A204.1 (cell line): ENCODE measurements around the gene TAPT1.

Experiments used
- FAIRE-seq: peaks from 2 replicates; lab custom pipeline; 2012; peaks lifted over from hg19 to GRCh38; lab: Jason Lieb, UNC

TAPT1 gene

DNA sequence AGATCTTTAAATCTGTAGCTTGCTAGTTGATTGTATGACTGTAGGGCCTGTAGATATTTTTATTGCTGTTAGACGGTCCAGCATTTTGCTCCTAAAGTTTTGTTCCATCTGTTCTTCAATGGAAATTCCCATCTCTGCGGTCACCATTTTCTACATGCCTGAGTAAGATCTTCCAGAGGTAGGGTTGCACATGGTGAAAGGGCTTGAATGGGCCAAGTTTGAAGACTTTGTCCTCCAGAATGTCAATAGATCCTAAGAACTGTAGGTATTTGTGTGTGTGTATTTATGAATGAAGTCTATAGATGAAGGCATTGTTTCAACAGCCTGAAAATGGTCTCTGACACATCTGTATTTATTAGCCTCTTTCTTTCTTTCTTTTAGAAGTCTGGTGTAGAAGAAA, 22.3 kb upstream of the TAPT1 start:
- no peak for FAIRE-seq

DNA sequence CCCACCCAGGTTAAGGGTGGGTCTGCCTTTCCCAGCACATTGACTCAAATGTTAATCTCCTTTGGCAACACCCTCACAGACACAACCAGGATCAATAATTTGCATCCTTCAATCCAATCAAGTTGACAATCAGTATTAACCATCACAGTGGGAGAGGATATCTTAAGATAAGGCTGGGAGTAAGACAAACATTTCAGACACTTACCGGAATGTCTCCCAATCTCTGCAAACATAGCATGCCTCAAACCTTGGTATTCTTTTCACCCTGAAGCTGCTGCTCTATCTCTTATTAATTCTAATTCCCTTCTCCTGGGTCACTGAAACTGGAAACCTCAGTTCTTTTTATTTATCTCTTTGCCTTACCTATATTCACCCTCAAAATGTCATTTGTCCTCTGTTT, 19.0 kb upstream of the TAPT1 start:
- no peak for FAIRE-seq

DNA sequence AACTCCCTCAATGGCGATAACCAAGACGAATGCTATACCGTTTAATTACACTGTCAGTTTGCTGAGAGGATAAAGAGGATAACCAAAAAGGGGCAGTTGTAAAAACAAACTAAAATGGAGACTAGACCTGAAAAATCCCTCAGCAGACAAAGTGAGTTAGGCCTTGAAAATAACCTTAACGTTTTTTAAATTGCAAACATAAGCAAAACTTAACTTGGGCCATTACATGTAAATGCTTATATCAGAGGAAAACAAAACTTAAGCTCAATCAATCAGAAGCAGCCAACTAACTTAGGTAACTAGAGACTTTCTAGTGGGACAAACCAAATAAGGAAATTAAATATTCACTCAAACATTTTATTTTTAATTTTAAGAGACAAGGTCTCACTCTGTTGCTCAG, 17.0 kb upstream of the TAPT1 start:
- no peak for FAIRE-seq

DNA sequence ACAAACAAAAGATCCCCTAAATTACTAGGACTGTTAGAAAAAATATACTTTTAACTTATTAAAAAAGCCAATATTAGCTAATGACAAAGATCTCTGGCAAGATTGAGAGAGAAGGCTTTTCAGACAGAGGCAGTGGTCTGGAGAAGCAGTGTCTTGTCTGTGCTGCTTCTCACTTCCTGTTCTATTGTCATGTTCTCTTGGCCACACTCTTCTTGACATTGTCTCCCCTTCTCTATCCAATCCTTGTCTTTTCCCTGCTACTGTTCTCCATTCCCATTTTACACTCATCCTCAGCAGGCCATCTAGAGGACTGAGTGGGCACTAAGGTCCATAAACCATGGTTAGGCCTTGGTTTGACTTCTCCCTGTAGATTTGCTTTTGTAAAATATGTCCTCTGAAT, 14.0 kb upstream of the TAPT1 start:
- FAIRE-seq, result no peak

DNA sequence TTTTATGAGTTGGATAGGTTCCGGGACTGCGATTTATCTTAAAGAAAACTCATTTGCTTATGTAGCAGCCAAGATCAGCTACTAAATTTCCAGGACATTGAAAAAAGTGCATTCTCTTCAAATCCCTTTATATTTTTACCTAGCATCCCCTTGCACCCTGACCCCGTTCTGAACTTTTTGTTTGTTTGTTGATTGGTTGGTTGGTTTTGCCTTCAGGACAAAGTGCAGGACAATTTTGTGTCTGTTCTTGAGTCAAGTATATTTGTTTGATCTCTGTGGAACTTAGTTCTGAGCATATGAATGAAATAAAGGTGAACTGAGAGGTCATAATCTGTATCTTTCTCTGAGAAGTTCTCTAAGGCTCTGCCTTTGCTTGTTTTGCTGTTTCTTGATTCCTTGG, 12.8 kb upstream of the TAPT1 start:
- no peak for FAIRE-seq

DNA sequence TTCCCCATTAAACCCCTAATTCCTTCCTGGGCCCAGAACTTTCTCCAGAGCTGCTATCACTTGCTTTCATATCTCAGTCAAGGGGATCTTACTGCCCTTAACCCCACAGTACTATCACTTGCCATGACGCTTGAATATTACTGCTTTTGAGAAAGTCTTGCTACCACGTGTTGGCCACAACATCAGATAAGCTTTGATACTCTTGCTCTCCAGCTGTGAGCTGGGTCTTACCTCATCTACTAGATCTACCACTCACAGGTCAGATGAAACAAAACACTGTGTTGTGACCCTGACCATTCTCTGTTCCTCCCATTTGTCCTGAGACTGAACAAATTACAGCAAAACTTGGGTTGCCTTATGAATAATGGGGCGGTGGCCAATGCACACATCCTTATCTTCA, 12.1 kb upstream of the TAPT1 start:
- no peak for FAIRE-seq

DNA sequence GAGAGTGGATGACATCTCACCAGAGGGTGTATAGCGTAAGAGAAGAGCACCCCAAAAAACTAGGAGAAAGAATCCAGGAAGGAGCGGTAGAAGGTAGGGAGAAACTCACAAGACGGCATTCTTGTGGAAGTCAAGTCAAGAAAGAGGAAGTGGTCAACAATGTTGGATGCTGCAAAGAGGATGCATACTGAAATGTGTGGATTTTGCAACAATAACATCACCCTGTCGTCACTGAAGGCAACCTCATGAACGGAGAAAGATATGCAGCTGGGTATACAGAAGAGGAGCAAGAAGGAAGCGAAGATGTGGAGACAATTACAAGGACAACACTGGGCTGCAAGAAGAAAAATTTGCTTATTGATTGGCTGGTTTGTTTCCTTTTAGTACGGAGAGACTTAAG, 11.4 kb upstream of the TAPT1 start:
- FAIRE-seq, result no peak

DNA sequence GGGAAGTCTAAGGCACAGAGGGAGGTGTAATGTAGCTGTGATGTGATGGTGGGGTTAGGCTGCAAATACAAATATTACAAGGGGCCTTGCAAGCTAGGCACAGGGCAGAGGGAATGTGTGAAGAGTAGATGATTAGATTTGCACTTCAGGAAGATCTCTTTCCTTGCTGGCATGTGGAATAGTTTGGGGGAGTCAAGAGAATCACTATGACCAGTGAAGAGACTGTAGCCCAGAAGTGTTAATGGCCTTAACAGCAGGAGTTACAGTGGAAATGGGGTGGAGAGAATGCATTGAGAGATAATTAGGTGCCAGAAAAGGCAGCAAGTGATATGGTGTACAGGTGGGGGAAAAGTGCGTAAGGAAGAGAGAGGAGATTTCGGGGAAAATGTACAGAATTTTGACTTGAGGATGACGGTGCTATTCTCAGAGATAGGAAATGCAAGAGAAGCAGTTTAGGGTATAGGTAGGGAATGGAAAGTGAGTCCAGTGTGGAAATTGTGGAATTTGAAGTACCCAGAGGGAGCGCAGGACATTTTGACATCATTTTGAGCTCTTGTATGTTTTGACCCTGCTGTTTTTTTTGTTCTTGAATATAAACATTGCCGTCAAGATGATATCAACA, 10.2 kb upstream of the TAPT1 start:
- no peak for FAIRE-seq

DNA sequence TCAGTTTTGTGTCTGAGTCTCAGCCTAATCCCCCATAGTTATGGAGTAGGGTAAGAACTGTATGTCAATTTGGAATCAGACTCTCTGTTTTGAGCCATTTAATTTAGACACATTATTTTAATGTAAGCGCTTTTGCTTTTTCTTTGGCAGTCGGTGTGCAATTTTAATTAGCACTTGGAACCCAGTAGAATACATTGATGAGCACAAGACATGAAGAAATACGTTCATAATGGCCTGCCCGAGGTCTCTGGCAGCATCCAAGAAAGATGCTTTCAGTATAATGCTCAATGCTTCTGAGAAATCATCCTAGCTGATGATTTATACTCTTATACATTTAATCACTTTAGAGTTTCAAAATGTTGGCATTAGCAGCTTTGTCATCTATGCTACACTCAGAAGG, 8.9 kb upstream of the TAPT1 start:
- FAIRE-seq, result no peak

DNA sequence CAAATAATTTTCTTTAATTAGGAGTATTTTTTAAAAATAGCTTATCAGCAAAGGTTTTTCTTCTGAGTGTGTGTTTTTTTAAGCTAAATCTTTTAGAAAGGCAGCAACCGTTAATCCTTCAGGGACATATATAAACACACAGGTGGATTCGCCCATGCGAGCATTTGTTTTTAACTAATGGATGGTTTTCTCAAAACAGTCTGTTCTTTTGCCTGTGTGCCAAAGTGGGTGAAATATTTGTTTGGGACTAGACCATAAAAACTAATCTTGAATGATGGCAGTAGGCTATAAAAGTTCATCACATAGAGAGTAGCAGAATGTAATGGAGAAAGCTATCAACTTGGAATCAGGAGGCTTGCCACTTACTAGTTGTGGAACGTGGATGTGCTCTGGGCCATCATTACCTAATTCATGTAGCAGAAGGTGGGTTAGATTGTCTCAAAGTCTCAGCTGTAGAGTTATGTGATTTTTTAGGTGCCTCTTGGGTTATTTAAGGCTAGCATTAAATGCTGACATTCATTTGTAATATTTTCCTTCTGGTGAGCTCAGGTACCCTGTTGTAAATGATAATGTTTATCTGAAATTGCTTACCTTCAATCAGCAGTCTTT, 7.4 kb upstream of the TAPT1 start:
- no peak for FAIRE-seq

DNA sequence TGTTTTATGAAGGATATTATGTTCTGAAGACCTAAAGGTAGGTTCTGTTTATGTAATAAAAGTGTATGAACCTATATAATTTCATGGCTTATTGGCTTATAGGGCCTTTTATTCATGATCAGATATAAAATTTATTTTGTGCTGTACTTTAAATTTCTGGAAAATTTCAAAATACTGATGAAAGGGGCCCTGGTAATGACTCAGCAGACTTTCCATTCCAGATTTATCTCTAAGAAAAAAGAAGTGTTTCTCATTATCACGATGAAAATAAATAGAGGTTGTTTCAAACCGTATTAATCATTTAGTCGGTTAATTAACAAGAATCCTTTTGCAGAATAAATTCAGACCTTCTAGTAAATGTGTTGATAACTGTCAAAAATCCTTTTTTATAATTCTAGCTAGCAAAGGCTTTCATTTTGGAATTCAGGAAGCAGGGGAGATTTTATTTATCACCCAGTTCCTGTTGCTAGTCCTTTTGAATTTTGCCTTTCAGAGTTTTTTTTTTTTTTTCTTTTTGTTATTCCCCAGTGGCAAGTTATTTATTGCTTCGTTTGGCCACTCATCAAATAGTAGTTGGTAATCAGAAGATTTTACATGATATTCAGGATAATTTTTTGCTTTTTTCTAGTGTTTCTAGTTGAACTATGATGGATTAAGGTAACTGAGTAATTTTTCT, 5.4 kb upstream of the TAPT1 start:
- no peak for FAIRE-seq

DNA sequence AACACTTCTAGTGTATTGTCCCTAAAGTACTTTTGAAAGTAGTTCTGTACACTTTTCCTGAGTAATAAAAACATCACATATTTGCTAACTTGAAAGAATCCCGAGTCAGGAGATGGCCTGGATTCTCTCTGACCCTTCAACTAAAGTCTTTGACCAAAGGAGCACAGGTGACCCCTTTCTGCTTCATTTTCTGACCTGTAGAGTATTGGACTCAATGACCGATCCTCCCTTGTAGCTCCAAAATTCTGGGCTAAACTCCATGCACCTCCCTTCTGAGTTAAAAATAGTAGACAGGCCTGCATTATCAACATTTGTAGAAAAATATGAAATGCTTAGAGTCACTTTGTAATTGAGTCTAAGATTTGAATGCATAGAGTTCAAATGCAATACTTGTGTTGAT, 4.0 kb upstream of the TAPT1 start:
- FAIRE-seq, result no peak

DNA sequence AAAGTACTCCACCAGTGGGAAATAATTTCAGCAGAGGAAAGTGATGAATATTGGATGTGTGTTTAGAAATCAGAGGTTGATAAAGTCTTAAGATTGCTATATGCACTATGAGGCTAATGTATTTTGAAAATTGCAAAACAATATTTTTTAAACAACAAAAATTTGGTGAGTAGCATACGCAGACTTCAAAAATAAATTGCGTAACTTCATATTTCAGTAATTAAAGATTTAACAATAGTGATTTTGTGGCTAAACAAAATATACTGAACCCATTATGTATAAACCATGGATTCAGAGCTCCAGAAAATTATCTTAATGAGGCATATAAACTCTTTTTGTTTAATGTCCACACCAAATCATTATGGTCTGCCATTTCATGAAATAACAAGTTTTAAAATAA, 3.3 kb upstream of the TAPT1 start:
- FAIRE-seq, result no peak

DNA sequence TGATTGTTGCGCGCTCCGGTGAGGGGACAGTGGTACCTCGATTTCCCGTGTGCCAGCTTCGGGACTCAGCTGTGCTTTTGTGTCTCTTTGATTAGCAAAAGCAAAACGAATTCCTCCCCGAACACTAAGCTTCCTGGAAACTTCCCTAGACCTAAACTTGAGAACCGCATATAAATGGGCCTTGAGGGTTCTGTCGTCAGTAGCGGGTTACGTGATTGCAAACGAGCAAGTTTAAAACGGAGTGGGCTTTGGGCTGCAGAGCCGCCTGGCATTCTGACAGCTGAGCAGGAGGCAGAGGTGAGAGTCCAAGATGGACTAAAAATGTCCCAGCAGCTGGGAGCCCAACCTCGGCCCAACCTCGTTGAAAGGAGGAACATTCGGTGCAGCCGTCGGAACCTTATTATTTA, 1.2 kb upstream of the TAPT1 start:
- FAIRE-seq, result no peak

DNA sequence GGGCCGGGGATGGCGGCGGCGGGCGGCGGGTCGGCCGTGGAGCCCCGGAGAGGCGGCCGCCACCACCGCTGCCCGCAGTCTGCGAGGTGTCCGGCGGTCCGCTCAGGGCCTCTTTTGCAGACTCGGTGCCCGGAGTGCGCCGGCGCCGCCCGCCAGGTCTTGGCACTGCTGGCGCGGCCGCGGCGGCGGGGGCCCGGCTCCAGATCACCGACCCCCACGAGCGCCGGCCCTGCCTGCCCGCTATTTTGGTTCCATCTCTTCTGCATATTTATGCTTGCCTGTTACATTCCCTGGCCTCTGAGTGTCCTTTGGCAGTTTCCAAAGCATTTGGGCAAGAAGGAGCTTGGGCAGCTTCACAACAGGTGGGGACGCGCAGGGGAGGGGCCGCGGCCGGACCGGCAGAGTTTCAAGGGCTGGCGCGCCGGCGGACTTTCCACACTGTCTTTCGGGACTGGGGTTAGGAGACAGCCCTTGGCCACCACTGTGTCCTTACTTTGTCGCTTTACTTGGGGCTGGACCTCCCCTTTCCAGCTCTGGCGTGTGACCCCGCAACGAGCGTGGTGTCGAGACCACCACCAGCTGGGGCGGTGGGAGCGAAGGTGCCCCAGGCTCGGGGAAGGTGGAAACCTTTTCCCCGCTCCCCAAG, 668 bp upstream of the TAPT1 start:
- no peak for FAIRE-seq

DNA sequence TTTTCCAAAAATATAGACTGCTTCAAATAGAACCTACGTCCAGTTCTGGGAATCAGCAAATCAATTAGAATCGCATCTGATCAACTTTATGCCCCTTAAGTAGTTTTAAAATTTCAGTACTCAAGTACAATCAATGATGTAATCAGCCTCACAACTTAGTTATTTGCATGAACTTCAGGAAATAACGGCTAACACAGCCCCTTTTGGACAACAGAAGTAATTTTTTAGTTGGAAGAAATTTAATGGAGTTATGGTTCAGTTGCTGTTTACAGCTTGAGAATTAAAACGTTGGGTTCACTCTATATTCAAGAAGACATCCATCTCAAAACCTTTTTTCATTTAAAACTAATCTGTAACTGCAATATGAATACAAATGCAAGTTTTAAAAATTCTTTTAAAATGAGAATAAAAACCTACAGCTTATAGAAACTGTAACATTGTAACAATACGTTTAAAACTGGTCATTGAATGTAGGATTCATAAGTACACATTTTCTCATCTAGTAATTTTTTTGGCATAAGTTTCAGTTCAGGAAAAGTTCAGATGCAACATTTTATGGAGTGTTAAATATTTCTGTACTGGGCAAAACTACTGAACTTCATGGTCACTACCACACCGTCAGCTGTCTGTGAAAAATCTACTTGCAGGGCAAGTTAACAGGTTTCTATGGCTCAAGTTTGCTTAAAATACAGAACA, 956 bp downstream of the TAPT1 start:
- peak; percentile 3 for FAIRE-seq

DNA sequence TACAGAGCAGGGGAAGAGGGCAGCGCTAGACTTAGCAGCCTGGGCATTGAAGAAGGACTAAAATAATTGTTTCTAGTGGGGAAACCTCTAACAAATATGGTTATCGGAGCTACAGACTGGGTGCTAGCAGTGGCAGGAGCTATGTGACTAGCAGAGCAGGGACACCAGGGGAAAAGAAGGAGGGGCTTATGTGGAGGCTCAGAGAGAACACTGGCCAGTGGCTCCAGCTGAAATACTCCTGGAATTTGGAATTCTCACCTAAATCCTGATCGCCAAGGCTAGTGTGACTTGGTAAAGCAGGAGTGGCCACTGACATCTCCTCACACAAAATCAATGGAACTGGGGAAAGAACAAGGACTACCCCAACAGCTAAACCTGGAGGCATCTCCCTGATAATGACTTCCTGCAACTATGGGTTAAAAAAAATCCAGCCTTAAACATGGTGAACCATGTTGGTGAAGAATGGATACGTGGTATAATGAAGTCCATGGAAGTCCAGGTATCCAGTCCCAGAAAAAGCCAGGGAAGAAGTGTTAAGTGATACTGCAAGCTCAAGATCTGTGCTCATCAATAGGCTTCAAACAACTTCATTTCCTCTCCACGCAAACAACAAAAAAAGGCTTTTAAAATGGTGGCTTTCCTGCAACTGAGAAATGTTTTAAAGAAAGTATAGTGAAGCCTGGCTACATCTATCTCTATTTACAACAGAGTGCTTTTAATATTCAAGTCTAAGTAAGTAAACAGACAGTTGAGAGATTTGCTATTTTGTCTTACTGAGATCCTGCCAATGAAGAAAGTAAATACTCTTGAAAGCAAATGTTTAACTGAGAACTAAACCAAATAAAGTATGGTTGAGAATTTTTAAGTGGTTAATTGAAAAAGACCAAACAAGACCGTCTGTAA, 1.8 kb downstream of the TAPT1 start:
- FAIRE-seq, result no peak

DNA sequence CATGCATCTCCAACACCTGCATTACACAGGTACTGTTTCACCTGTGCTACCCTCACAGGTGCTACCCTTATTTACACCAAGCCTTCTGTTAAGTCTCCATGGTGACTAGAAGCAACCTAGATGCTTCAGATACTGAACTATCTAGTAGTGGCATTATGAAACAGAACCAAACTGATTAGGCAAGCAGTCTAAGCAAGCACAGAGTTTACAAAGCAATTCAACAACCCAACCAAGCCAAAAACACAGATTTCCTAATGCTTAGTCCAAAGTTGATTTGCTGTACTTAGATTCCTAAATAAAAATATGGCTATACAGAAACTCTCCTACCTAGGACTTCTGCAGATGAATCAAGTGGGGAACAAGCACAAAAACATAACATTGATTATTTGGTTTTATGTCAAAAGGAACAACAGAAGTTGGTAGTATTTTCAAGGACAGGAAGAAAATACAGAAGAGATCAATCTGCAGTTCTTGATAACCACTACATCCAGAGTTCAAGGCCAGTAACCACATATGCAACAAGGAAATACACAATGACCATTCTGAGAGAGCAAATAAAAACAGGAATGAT, 3.2 kb downstream of the TAPT1 start:
- no peak for FAIRE-seq

DNA sequence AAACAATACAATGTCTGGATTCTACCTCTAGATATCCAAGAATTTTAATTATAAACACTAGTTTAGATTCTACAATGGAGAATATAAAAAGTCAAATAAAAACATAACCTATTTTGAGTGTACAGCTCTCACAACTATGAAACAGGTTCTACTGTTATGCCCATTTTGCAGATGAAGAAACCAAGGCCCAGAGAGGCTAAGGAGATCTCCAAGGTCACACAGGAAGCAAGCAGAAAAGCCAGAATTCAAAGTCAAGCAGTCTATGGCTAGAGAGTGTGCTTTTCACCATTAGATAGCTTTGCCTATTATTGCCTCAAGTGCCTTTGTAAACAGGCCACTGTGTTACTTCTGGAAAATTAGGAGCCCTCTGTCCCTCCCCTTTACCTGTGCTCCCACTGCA, 7.3 kb downstream of the TAPT1 start:
- FAIRE-seq, result no peak

DNA sequence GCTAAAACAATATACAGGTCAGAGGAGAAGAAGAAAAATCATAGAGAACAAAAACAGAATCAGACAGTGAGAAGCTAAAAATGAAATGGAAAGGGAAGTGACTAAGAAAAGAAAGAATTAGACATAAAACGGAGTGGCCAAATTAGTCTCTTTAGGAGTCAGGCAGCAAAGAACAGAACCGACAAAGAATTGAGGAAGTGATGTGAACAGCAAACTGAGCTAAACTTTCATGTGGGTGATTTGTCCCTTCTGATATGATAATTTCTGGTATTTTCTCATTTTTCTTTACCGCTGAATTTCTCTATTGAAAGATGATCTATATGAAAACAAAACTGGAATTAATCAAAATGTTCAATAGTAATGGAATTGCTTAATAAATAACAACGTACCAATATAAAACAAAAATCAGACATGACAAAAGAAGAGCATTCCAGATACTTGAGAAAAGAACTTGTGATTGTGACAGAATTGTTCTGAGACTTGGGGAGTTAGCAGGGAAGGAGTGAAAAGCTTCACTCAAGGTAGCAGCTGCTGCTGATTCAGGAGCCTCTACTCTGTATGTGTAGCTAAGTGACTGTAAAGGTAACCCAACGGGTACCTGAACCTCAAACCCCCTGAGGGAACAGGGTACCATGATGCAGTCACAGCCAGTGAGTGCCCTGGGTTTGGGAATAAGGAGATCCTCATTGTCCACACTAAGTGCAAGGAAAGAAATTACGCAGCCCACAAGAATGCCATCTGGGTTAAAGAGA, 8.8 kb downstream of the TAPT1 start:
- FAIRE-seq, result no peak

DNA sequence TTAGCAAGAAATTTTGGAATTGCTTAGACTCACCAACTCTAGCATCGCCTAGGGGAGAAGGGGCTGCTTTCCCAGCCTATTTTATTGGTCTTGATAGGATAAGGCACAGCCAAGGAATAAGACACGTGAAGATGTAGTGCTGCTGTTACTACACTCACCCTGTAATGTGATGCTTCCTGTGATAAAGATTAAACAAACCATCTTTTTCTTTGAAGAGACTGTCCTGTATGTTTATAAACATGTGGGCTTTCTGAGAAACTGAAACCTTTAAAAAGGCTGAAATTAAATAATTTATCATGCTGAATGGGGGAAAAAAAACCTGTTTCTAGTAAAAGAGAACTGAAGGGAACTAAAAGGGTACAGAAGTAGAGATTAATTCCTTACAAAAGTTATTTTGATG, 13.2 kb downstream of the TAPT1 start:
- FAIRE-seq, result no peak
